ENCODE data around the gene TMEM242. TPM values are rescaled to one million over a fixed set of nuclear protein-coding genes. Genes with fewer than 3 reads are reported as not detected.

TMEM242 gene
- total RNA-seq, 4 donors from 2014 or later, result 2.7 to 8.0 (median 4.3) TPM

- intact Hi-C loops (cut with DNase I), result no loop called here
- no peaks in the 10 kb centered on the region for H3K27me3 ChIP-seq
- 82 to 89% methylated on average over 8 of the region's 8 CpGs for WGBS, 2 donors
- TF ChIP-seq CTCF (IDR thresholded peaks at IDR 0.05), result no peak
- TF ChIP-seq POLR2A (IDR thresholded peaks at IDR 0.05), result no peak
- no peak for DNase-seq
- no peak overlapping the region for H3K4me3 ChIP-seq
- no peak overlapping the region for H3K27ac ChIP-seq
- no peaks in the 10 kb centered on the region for H3K4me1 ChIP-seq
- peaks cover 0 to 3% (median 0%) of the 10 kb centered on the region in 3 donors for H3K9me3 ChIP-seq
- H3K36me3 ChIP-seq, result no peaks in the 10 kb centered on the region
Measured at GRCh38 chr6:157251586-157252247, 71.6 kb downstream of the TMEM242 start.

DNA sequence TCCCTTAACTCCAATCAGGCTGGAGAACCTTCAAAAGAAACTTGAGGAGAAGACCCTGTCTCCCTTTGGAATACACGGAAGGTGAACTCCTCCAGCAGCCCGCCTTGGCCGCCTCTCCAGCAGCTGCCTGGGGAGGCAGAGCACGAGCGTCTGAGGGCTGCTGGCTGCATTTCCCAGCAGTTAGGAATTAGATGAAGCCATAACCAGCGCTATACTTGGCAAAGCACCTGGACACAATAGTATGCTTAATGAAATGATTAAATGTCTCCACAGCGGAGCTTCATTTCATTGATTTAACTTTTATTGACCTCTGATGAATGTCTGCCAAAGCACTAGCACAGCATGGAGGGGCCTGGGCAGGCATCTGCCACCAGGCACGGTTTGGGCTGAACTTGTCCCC is 73.5 kb downstream of the TMEM242 start:
- peaks cover 0 to 3% (median 0%) of the 10 kb centered on the region in 3 donors for H3K9me3 ChIP-seq
- H3K27ac ChIP-seq, result no peak overlapping the region
- no peaks in the 10 kb centered on the region for H3K36me3 ChIP-seq
- TF ChIP-seq CTCF (IDR thresholded peaks at IDR 0.05), result no peak
- TF ChIP-seq POLR2A (IDR thresholded peaks at IDR 0.05), result no peak
- intact Hi-C loops (cut with DNase I), result no loop called here
- H3K4me3 ChIP-seq, result no peak overlapping the region
- no peak for DNase-seq
- H3K4me1 ChIP-seq, result peaks cover under 1 to 15% (median 11%) of the 10 kb centered on the region in 3 donors
- 80 to 96% methylated on average over 3 to 8 of the region's 8 CpGs for WGBS, 2 donors
- H3K27me3 ChIP-seq, result no peaks in the 10 kb centered on the region

DNA sequence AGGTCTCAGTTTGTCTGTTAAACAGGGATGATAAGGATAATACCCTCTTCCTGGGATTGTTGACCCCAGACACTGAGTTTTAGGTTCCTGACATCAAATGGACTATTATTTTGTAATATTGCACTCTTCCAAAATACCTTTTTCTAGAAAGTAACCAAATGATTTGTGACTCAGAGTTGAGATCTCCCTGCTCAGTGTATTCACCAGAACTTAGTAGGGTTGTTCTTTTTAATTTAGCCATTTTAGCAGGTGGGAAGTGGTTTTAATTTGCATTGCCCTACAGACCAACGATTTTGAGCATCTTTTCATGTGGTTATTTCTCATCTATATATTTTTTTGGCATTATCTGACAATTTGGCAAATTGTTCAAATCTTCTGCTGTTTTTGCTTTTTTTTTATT is 75.1 kb downstream of the TMEM242 start:
- H3K27me3 ChIP-seq, result no peaks in the 10 kb centered on the region
- peaks cover 11 to 31% (median 16%) of the 10 kb centered on the region in 3 donors for H3K4me1 ChIP-seq
- no peaks in the 10 kb centered on the region for H3K36me3 ChIP-seq
- no peak for TF ChIP-seq POLR2A (IDR thresholded peaks at IDR 0.05)
- no peak for TF ChIP-seq CTCF (IDR thresholded peaks at IDR 0.05)
- 47 to 59% methylated on average over 1 of the region's 1 CpG for WGBS, 2 donors
- intact Hi-C loops (cut with DNase I), result no loop called here
- H3K27ac ChIP-seq, result no peak overlapping the region
- H3K4me3 ChIP-seq, result no peak overlapping the region
- no peak for DNase-seq
- H3K9me3 ChIP-seq, result peaks cover 0 to 3% (median 0%) of the 10 kb centered on the region in 3 donors

DNA sequence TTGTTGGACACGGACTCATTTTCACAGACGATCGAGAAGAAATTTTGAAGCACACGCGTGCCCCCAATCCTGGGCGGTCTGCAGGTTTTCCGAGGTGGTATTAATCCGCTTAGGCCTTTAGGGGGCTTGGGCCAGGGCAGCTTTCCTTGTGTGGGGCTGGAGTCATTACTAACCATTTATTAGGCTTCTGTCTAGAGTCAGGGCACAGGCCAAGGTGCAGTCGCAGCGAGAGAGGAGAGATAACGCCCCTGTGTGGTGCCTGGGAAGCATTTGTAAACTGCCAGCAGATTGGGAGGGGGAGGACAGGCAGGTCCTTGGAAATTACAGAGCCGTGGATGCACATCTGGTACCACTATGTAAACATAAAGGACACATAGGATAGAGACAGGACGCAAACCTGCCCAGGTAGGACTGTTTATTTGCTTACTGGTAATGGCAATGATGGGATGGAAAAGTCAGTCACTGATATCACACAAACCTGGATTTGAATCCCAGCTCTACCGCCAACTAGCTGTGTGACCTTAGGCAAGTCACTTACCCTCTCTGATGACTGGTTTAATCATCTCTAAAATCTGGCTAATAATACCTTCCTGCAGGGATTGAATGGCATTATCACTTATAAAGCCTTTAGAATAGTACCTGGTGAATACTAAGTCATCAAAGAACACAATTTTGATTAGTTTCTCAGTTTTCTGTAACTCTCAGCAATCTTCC is 76.4 kb downstream of the TMEM242 start:
- 89% methylated on average over 14 of the region's 14 CpGs for whole genome bisulfite sequencing, 2 donors
- no peaks in the 10 kb centered on the region for H3K36me3 ChIP-seq
- peak overlapping the region in 1 of 4 donors; percentile 59 for H3K27ac ChIP-seq
- no peaks in the 10 kb centered on the region for H3K27me3 ChIP-seq
- no peak for DNase-seq
- TF ChIP-seq CTCF (IDR thresholded peaks at IDR 0.05) (no peak), POLR2A (IDR thresholded peaks at IDR 0.05) (no peak)
- no peak overlapping the region for H3K4me3 ChIP-seq
- H3K9me3 ChIP-seq, result peaks cover 0 to 3% (median 0%) of the 10 kb centered on the region in 3 donors
- peaks cover 17 to 44% (median 19%) of the 10 kb centered on the region in 3 donors for H3K4me1 ChIP-seq
- intact Hi-C loops (cut with DNase I), result no loop called here

GRCh38 chr6:157246048-157246630 is 77.2 kb downstream of the TMEM242 start:
- intact Hi-C loops (cut with DNase I), result no loop called here
- DNase-seq, result no peak
- TF ChIP-seq CTCF (IDR thresholded peaks at IDR 0.05), result no peak
- TF ChIP-seq POLR2A (IDR thresholded peaks at IDR 0.05), result no peak

More at GRCh38 chr6:157246048-157246630, 77.2 kb downstream of the TMEM242 start:
- 83 to 91% methylated on average over 10 to 16 of the region's 21 CpGs for WGBS, 2 donors
- Histone ChIP-seq H3K36me3 (no peaks in the 10 kb centered on the region), H3K4me1 (peaks cover 21 to 52% (median 23%) of the 10 kb centered on the region in 3 donors), H3K27me3 (no peaks in the 10 kb centered on the region), H3K9me3 (peaks cover 0 to 3% (median 0%) of the 10 kb centered on the region in 3 donors), H3K4me3 (no peak overlapping the region), H3K27ac (peak overlapping the region in 3 of 4 donors; percentile 16 to 59 (median 56))

All from esophagus squamous epithelium (tissue), 5 donors.